Measurements from ENCODE around the gene LIMS2.

The LIMS2 gene

DNA sequence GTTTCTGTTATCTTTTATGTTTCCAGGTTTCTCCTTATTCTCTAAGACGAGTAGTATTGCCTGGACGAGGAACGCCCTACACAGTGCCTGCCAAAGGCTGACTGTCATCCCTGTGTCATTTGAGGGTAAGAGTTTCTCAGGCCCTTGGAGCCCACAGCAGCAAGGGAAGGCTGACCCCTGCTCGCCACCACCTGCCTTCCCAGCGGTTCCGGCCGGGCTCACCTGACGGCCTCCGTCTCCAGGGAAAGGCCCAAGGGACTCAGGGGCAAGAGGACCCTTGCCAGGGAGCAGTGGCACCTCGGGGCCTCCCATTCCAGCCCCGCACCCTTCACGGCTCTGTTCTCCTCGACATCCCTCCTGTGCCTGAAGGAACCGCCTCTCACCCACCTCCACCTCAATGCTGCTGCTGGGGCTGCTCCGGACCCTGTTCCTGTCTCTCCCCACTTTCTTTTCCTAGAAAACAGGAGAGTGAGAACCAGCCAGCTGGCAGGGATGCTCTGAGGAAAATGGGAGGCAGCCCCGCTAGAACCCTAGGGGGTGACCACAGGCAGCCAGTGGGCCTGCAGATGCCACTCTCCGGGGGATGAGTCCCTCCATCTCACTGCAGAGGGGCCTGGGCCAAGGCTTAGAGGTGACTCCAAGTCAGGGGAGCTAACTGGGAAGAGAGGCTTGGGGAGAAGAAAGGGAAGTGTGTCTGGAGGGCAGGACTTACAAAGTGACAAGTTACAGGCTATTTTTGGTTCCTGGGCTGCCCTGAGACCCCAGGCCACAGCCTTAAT, 1.9 kb downstream of the LIMS2 start:
- H3K27me3 ChIP-seq (ENCODE audit: insufficient read depth, low read length, poor library complexity, severe bottlenecking), result no peaks in the 10 kb centered on the region
- no peak overlapping the region for H2AFZ ChIP-seq (ENCODE audit: low read length)
- H3K9me2 ChIP-seq (replicated peaks; ENCODE audit: low read depth, low read length), result no peaks in the 10 kb centered on the region
- H3F3A ChIP-seq (ENCODE audit: low read depth), result no peaks in the 10 kb centered on the region
- H3K79me2 ChIP-seq (ENCODE audit: insufficient read depth, low read length), result no peaks in the 10 kb centered on the region
- H3K36me3 ChIP-seq (ENCODE audit: insufficient read depth, low read length), result no peaks in the 10 kb centered on the region
- no peaks in the 10 kb centered on the region for H3K4me1 ChIP-seq (ENCODE audit: insufficient read depth, low read length, poor library complexity, severe bottlenecking)
- no peaks in the 10 kb centered on the region for H4K20me1 ChIP-seq (ENCODE audit: insufficient read depth, low read length, poor library complexity, severe bottlenecking)
- no peaks in the 10 kb centered on the region for H3K9me3 ChIP-seq (ENCODE audit: insufficient read depth, low read depth, low read length)
- no peak overlapping the region for H3K4me3 ChIP-seq (ENCODE audit: low read length, poor library complexity, severe bottlenecking)
- H3K9ac ChIP-seq (ENCODE audit: low read depth, low read length, poor library complexity, severe bottlenecking), result no peak overlapping the region
- TF ChIP-seq EZH2phosphoT487 (IDR thresholded peaks at IDR 0.05; ENCODE audit: borderline replicate concordance), result no peak
- TF ChIP-seq, protein P1, sequence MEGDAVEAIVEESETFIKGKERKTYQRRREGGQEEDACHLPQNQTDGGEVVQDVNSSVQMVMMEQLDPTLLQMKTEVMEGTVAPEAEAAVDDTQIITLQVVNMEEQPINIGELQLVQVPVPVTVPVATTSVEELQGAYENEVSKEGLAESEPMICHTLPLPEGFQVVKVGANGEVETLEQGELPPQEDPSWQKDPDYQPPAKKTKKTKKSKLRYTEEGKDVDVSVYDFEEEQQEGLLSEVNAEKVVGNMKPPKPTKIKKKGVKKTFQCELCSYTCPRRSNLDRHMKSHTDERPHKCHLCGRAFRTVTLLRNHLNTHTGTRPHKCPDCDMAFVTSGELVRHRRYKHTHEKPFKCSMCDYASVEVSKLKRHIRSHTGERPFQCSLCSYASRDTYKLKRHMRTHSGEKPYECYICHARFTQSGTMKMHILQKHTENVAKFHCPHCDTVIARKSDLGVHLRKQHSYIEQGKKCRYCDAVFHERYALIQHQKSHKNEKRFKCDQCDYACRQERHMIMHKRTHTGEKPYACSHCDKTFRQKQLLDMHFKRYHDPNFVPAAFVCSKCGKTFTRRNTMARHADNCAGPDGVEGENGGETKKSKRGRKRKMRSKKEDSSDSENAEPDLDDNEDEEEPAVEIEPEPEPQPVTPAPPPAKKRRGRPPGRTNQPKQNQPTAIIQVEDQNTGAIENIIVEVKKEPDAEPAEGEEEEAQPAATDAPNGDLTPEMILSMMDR (conservative IDR thresholded peaks at IDR 0.05; ENCODE audit: low read length), result no peak
- no peak overlapping the region for H3K4me2 ChIP-seq (ENCODE audit: low read depth, low read length, poor library complexity, severe bottlenecking)

DNA sequence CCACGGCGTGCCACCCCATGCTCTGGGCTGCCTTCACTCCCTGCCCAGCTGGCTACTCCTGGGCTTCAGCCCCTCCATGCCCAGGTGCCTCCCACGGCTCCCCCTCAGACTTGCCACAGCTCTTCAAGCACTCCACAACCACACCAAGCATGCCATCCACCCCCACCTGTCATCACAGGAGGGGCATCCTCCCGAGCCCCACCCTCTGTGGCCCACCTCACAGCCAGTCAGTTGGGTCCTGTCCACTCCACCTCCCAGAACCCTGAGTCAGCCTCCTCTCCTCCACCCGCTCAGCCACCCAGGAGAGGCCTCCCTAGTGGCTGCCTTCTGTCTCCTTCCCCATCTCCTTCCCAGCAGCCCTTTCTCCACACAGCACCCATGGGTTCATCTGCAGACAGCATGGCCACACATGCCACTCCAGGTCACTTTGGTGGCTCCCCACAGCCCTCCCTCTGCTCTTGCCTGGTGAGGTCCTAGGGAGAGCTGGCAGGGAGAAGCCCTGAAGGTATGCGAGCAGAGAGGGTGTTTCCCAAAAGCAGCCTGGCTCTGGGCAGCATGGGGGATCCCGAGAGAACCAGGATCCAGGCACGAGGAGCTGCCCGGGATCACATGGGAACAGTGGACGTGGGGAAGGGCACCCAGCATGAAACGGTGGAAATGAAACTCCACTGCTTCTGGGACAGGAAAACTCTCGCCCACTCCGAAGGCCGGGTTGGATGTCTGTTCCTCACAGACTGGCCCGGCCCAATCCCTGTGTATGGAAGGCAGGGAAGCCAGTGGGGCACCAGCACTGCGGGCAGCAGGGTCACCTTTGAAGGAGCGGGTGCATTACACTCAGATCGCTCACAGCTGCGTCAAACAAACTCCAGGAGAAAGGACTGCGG, 2.7 kb downstream of the LIMS2 start:
- no peak overlapping the region for H2AFZ ChIP-seq (ENCODE audit: low read length)
- no peaks in the 10 kb centered on the region for H3K9me2 ChIP-seq (replicated peaks; ENCODE audit: low read depth, low read length)
- H3K27me3 ChIP-seq (ENCODE audit: insufficient read depth, low read length, poor library complexity, severe bottlenecking), result no peaks in the 10 kb centered on the region
- no peak overlapping the region for H3K4me3 ChIP-seq (ENCODE audit: low read length, poor library complexity, severe bottlenecking)
- H3K36me3 ChIP-seq (ENCODE audit: insufficient read depth, low read length), result no peaks in the 10 kb centered on the region
- no peaks in the 10 kb centered on the region for H3K79me2 ChIP-seq (ENCODE audit: insufficient read depth, low read length)
- H3K4me2 ChIP-seq (ENCODE audit: low read depth, low read length, poor library complexity, severe bottlenecking), result no peak overlapping the region
- H3K9ac ChIP-seq (ENCODE audit: low read depth, low read length, poor library complexity, severe bottlenecking), result no peak overlapping the region
- no peaks in the 10 kb centered on the region for H3F3A ChIP-seq (ENCODE audit: low read depth)
- no peaks in the 10 kb centered on the region for H4K20me1 ChIP-seq (ENCODE audit: insufficient read depth, low read length, poor library complexity, severe bottlenecking)
- H3K4me1 ChIP-seq (ENCODE audit: insufficient read depth, low read length, poor library complexity, severe bottlenecking), result no peaks in the 10 kb centered on the region
- no peaks in the 10 kb centered on the region for H3K9me3 ChIP-seq (ENCODE audit: insufficient read depth, low read depth, low read length)
- no peak for TF ChIP-seq EZH2phosphoT487 (IDR thresholded peaks at IDR 0.05; ENCODE audit: borderline replicate concordance)
- TF ChIP-seq, protein P1 (conservative IDR thresholded peaks at IDR 0.05; ENCODE audit: low read length), result no peak

DNA sequence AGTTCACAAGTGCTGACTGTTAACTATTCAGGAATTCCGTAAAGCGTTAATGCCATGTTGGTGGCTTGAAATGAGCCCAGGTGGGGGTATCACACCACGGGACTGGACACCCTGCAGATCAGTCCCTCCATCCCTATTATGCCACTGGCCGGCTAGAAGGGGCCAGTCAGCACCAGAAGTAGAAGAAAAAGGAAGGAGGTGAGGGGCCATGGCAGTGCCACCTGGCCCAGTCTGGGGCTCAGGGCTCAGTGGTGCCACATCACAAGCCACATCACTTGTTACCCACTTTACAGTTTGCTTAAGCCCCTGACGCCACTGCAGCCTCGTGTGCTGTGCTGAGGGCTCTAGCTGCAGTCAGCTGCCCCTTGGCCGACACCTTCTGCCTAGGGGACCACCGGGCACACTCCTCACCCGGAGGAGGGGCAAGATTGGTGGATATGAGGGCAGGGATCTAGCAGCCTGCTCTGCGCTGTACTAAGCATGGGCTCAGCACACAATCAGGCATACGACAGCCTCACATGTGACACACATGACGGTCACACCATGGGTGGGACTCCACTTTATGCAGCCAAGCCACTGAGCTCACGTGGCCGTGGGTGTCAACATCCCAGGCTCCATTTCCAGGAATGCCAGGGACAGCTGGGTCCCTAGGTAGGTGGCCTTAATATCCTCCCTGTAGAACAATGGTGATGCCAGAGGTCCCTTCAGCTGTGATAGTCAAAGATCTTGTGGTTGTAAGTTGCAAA, 3.6 kb downstream of the LIMS2 start:
- Histone ChIP-seq H3K27me3 (ENCODE audit: insufficient read depth, low read length, poor library complexity, severe bottlenecking) (no peaks in the 10 kb centered on the region), H3F3A (ENCODE audit: low read depth) (no peaks in the 10 kb centered on the region), H3K79me2 (ENCODE audit: insufficient read depth, low read length) (no peaks in the 10 kb centered on the region), H3K9me2 (replicated peaks; ENCODE audit: low read depth, low read length) (no peaks in the 10 kb centered on the region), H4K20me1 (ENCODE audit: insufficient read depth, low read length, poor library complexity, severe bottlenecking) (no peaks in the 10 kb centered on the region), H3K36me3 (ENCODE audit: insufficient read depth, low read length) (no peaks in the 10 kb centered on the region), H2AFZ (ENCODE audit: low read length) (no peak overlapping the region), H3K9me3 (ENCODE audit: insufficient read depth, low read depth, low read length) (no peaks in the 10 kb centered on the region), H3K4me3 (ENCODE audit: low read length, poor library complexity, severe bottlenecking) (no peak overlapping the region), H3K4me1 (ENCODE audit: insufficient read depth, low read length, poor library complexity, severe bottlenecking) (no peaks in the 10 kb centered on the region), H3K9ac (ENCODE audit: low read depth, low read length, poor library complexity, severe bottlenecking) (no peak overlapping the region), H3K4me2 (ENCODE audit: low read depth, low read length, poor library complexity, severe bottlenecking) (no peak overlapping the region)
- TF ChIP-seq EZH2phosphoT487 (IDR thresholded peaks at IDR 0.05; ENCODE audit: borderline replicate concordance), result no peak
- TF ChIP-seq, protein P1 (conservative IDR thresholded peaks at IDR 0.05; ENCODE audit: low read length), result no peak

Measured in Loucy (cell line).